BJ (cell line): Measurements from ENCODE around the gene ZNF57. TPM values are rescaled to one million over a fixed set of nuclear protein-coding genes. Genes with fewer than 3 reads are reported as not detected.
"Not testable (repeated sequence)": the region's sequence is repeated elsewhere in the genome, so short reads cannot be mapped to it uniquely, and the experiment has no call there.

Experiments
- CTCF ChIA-PET: fragments of 350-600 bp; formaldehyde crosslinking; extraction: SDS; loops from one replicate; lab custom pipeline; 2021; ENCODE audit warnings: antibody characterized with exemption, inconsistent platforms; lab: Yijun Ruan, JAX
- POLR2A ChIA-PET: fragments of 300-600 bp; sonication (Branson Sonifier 250); formaldehyde crosslinking; extraction: SDS; loops from one replicate; lab custom pipeline; 2021; ENCODE audit warnings: antibody characterized with exemption; lab: Charles Lee
- DNase-seq: peaks from one replicate; pipeline ENCODE4 v3.0.0-alpha.2; 2011; ENCODE audit warnings: low read depth
- H3K27me3 ChIP-seq: 2 replicates; pipeline ENCODE4 v1.6.0; 2011; ENCODE audit warnings: low read length; ENCODE audit not compliant: control insufficient read depth, insufficient read depth
- H3K36me3 ChIP-seq: 2 replicates; pipeline ENCODE4 v1.5.1; 2011; ENCODE audit warnings: low read length; ENCODE audit not compliant: control insufficient read depth, insufficient read depth
- H3K4me3 ChIP-seq: 2 replicates; pipeline ENCODE4 v1.5.1; 2011; ENCODE audit warnings: low read depth, mild to moderate bottlenecking, control low read depth, low read length
- polyA plus RNA-seq: library from polyadenylated mRNA; depleted of rRNA; stranded (reverse); fragments of >200 nt; gene quantifications from 2 replicates; pipeline ENCODE4 v1.2.3, GENCODE V29; 2011
- TF ChIP-seq, protein P1 (sequence below): IDR thresholded peaks from 2 replicates; pipeline ENCODE4 v1.5.1; 2011; ENCODE audit warnings: low read depth, mild to moderate bottlenecking, control low read depth, inconsistent platforms, low read length, moderate library complexity; ENCODE audit not compliant: insufficient read depth

ZNF57 gene
- polyA plus RNA-seq, 1 experiment = 1.8 TPM

DNA sequence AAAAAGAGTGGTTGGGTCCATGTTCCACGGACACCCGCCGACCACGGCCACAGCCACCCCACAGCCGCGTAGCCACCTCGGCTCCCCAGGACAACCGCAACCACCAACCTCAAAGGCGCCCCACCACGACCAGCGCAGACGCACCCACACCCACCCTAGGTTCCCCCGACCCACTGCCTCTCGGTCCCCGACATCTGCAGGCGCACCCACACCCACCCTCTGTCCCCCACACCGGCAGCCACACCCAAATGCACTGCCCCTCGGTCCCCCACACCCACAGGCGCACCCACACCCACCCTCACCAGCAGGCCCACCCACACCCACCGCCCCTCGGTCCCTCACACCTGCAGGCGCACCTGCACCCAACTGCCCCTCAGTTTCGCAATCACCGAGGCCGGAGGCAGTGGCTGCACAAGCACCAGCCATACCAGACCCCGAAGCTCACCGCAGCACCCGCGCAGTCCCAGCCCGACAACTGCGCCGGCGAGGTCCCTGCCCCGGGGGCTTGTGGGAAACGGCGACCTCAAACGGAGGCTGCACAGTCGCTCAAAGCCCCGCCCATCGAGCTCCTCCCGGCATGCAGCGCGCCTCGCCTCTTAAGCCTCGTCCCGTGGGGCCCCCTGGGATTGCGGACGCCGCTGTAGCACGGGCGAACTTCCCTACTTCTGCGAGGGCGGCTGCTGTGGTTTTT lies 25.8 kb downstream of the ZNF57 start:
- Histone ChIP-seq H3K36me3 (no peaks in the 10 kb centered on the region), H3K27me3 (no peaks in the 10 kb centered on the region), H3K4me3 (no peak overlapping the region)
- TF ChIP-seq, protein P1, sequence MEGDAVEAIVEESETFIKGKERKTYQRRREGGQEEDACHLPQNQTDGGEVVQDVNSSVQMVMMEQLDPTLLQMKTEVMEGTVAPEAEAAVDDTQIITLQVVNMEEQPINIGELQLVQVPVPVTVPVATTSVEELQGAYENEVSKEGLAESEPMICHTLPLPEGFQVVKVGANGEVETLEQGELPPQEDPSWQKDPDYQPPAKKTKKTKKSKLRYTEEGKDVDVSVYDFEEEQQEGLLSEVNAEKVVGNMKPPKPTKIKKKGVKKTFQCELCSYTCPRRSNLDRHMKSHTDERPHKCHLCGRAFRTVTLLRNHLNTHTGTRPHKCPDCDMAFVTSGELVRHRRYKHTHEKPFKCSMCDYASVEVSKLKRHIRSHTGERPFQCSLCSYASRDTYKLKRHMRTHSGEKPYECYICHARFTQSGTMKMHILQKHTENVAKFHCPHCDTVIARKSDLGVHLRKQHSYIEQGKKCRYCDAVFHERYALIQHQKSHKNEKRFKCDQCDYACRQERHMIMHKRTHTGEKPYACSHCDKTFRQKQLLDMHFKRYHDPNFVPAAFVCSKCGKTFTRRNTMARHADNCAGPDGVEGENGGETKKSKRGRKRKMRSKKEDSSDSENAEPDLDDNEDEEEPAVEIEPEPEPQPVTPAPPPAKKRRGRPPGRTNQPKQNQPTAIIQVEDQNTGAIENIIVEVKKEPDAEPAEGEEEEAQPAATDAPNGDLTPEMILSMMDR = no peak
- DNase-seq = no peak
- POLR2A ChIA-PET = no interaction called here
- CTCF ChIA-PET = no interaction called here

GRCh38 chr19:2927032-2927430 lies 26.3 kb downstream of the ZNF57 start:
- ChIA-PET CTCF (interaction anchor here (0.6 kb wide), 1 partner anchor 26 kb away, joined by 3 read pairs; the partner anchor contains the start of gene ZNF57), POLR2A (no interaction called here)
- Histone ChIP-seq H3K27me3 (no peaks in the 10 kb centered on the region), H3K36me3 (no peaks in the 10 kb centered on the region), H3K4me3 (no peak overlapping the region)
- TF ChIP-seq, protein P1 = no peak
- no peak for DNase-seq

DNA sequence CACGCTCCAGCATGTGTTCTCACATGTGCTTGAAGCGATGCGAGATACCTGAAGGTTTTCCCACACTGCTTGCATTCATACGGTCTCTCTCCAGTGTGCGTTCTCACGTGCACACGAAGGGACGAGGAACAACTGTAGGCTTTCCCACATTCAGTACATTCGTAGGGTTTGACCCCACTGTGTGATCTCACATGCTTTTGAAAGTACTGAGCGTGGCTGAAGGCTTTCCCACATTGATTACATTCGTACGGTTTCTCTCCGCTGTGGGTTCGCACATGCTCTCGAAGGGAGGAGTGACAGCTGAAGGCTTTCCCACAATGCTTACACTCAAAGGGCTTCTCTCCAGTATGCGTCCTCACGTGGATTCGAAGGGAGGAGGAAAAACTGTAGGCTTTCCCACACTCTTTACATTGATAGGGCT lies 32.8 kb downstream of the ZNF57 start:
- DNase-seq = no peak
- H3K36me3 ChIP-seq = peaks cover 10% of the 10 kb centered on the region
- CTCF ChIA-PET = no interaction called here
- POLR2A ChIA-PET = no interaction called here
- H3K27me3 ChIP-seq = no peaks in the 10 kb centered on the region
- TF ChIP-seq, protein P1 = no peak
- no peak overlapping the region for H3K4me3 ChIP-seq

- H3K4me3 ChIP-seq, POLR2A ChIA-PET, DNase-seq, CTCF ChIA-PET, H3K27me3 ChIP-seq: not testable (repeated sequence)
- H3K36me3 ChIP-seq = peaks cover 10% of the 10 kb centered on the region
Observed at GRCh38 chr19:2935863-2936262, 35.1 kb downstream of the ZNF57 start.

DNA sequence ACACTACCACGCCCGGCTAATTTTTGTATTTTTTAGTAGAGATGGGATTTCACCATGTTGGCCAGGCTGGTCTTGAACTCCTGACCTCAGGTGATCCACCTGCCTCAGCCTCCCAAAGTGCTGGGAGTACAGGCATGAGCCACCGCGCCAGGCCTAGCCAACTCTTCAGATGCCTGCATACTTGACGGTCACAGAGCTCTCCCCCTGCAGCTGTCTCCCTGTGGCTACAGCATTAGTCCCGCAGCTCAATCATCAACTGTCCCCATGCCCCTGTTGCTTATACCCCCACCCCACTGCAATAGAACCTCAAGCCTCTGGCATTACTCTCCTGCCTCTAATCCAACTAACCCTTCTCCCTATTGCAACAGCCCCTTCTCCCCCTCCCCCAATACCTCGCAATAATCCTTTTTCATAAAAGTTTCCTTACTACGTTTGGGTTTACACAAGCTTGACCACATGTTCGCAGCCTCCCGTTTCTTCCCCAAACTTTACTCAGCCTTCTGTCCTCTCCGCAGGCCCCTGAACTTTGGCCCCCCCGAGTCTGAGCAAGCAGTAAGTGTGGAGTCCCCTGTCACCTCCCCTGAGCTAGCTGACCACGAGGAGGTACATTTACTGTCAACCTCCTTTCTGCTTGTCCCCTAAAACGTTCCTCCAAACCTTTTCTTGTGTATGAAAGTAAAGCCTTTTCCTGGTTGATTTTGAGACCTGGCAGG lies 42.4 kb downstream of the ZNF57 start:
- H3K27me3 ChIP-seq = no peaks in the 10 kb centered on the region
- no peak overlapping the region for H3K4me3 ChIP-seq
- TF ChIP-seq, protein P1 = no peak
- ChIA-PET POLR2A (no interaction called here), CTCF (no interaction called here)
- no peaks in the 10 kb centered on the region for H3K36me3 ChIP-seq
- DNase-seq = no peak
